Neural cell (in vitro differentiated cells): Measurements from ENCODE around the gene RIC3. TPM values are rescaled to one million over a fixed set of nuclear protein-coding genes. Genes with fewer than 3 reads are reported as not detected.

Source experiments
- H2AFZ ChIP-seq: fragments of 200-600, 300-800 bp; sonication (generic), shearing (Covaris generic); 2 replicates; pipeline ENCODE4 v1.6.0; 2014; ENCODE audit warnings: low read depth, mild to moderate bottlenecking, antibody characterized with exemption, low read length, moderate library complexity
- H3F3A ChIP-seq: fragments of 200-600 bp; shearing (Covaris generic); 2 replicates; pipeline ENCODE4 v1.6.1; 2016; ENCODE audit warnings: mild to moderate bottlenecking, moderate library complexity, mixed read lengths, antibody characterized with exemption, low read length; ENCODE audit not compliant: insufficient read depth, poor library complexity, severe bottlenecking
- H3K27ac ChIP-seq: fragments of 200-600, 300-800 bp; sonication (generic), shearing (Covaris generic); 2 replicates; pipeline ENCODE4 v1.5.1; 2014; ENCODE audit warnings: mild to moderate bottlenecking, low read length, moderate library complexity
- H3K27me3 ChIP-seq: fragments of 300-800, 200-600 bp; sonication (generic), shearing (Covaris generic); 2 replicates; pipeline ENCODE4 v1.6.0; 2014; ENCODE audit warnings: mild to moderate bottlenecking, low read depth, low read length, moderate library complexity; ENCODE audit not compliant: insufficient read depth
- H3K36me3 ChIP-seq: fragments of 300-800, 200-600 bp; sonication (generic), shearing (Covaris generic); 2 replicates; pipeline ENCODE4 v1.5.1; 2014; ENCODE audit warnings: mild to moderate bottlenecking, antibody characterized with exemption, low read length, moderate library complexity; ENCODE audit not compliant: insufficient read depth
- H3K4me2 ChIP-seq: fragments of 300-800, 200-600 bp; sonication (generic), shearing (Covaris generic); 2 replicates; pipeline ENCODE4 v1.6.0; 2014; ENCODE audit warnings: mild to moderate bottlenecking, low read length
- H3K4me3 ChIP-seq: fragments of 300-800, 200-600 bp; sonication (generic), shearing (Covaris generic); 2 replicates; pipeline ENCODE4 v1.5.1; 2014; ENCODE audit warnings: mild to moderate bottlenecking, low read length, moderate library complexity
- H3K79me2 ChIP-seq: fragments of 200-600 bp; shearing (Covaris generic); replicated peaks from 2 replicates; pipeline ENCODE4 v1.6.0; 2014; ENCODE audit warnings: mild to moderate bottlenecking, low read length, moderate library complexity; ENCODE audit not compliant: insufficient read depth
- H3K9ac ChIP-seq: fragments of 300-800, 200-600 bp; sonication (generic), shearing (Covaris generic); 2 replicates; pipeline ENCODE4 v1.6.1; 2016; ENCODE audit warnings: mild to moderate bottlenecking, low read length, mixed read lengths
- H3K9me2 ChIP-seq: fragments of 200-600 bp; shearing (Covaris generic); 2 replicates; pipeline ENCODE4 v1.6.1; 2016; ENCODE audit warnings: mild to moderate bottlenecking, low read length, mixed read lengths; ENCODE audit not compliant: insufficient read depth
- H3K9me3 ChIP-seq: fragments of 200-600, 300-800 bp; sonication (generic), shearing (Covaris generic); 2 replicates; pipeline ENCODE4 v1.6.1; 2016; ENCODE audit warnings: mild to moderate bottlenecking, mixed run types, low read length, moderate library complexity, mixed read lengths
- H4K20me1 ChIP-seq: fragments of 200-600 bp; shearing (Covaris generic); 2 replicates; pipeline ENCODE4 v1.6.1; 2016; ENCODE audit warnings: mild to moderate bottlenecking, mixed run types; ENCODE audit not compliant: insufficient read depth
- CTCF ChIP-seq: fragments of 450-650 bp; IDR thresholded peaks from 2 replicates; pipeline ENCODE4 v1.5.1; 2014; ENCODE audit warnings: antibody characterized with exemption, mild to moderate bottlenecking, moderate library complexity; ENCODE audit not compliant: poor library complexity, severe bottlenecking
- EP300 ChIP-seq: fragments of 450-650 bp; conservative IDR thresholded peaks from 2 replicates; pipeline ENCODE4 v1.6.1; 2014; ENCODE audit warnings: antibody characterized with exemption, mild to moderate bottlenecking, moderate library complexity; ENCODE audit not compliant: poor library complexity, severe bottlenecking
- EZH2 ChIP-seq: fragments of 200-600, 300-800 bp; shearing (Covaris generic), sonication (generic); IDR thresholded peaks from 2 replicates; pipeline ENCODE4 v1.6.1; 2014; ENCODE audit warnings: antibody characterized with exemption, low read length, borderline replicate concordance, mild to moderate bottlenecking; ENCODE audit not compliant: insufficient read depth, poor library complexity, severe bottlenecking
- MXI1 ChIP-seq: fragments of 450-650 bp; conservative IDR thresholded peaks from 2 replicates; pipeline ENCODE4 v1.6.1; 2014; ENCODE audit warnings: antibody characterized with exemption, mild to moderate bottlenecking; ENCODE audit not compliant: poor library complexity, severe bottlenecking
- POLR2AphosphoS5 ChIP-seq: IDR thresholded peaks from 2 replicates; pipeline ENCODE4 v1.6.1; 2012
- RAD21 ChIP-seq: fragments of 450-650 bp; conservative IDR thresholded peaks from 2 replicates; pipeline ENCODE4 v1.6.1; 2014; ENCODE audit warnings: antibody characterized with exemption, mild to moderate bottlenecking, moderate library complexity
- REST ChIP-seq: IDR thresholded peaks from 2 replicates; pipeline ENCODE4 v1.6.1; 2012; ENCODE audit warnings: borderline replicate concordance
- SMC3 ChIP-seq: fragments of 450-650 bp; conservative IDR thresholded peaks from 2 replicates; pipeline ENCODE4 v1.6.1; 2014; ENCODE audit warnings: antibody characterized with exemption, mild to moderate bottlenecking, moderate library complexity; ENCODE audit not compliant: poor library complexity
- TAF1 ChIP-seq: IDR thresholded peaks from 2 replicates; pipeline ENCODE4 v1.6.1; 2012; ENCODE audit warnings: low read depth
- polyA plus RNA-seq: library from polyadenylated mRNA; depleted of rRNA; stranded (reverse); fragments of >200 nt; gene quantifications from 2 replicates; pipeline ENCODE4 v1.2.3, GENCODE V29; 2014

The RIC3 gene
- polyA plus RNA-seq, 1 donor from 2014 or later, result 94.5 TPM

GRCh38 chr11:8086001-8086479 lies 82.8 kb downstream of the RIC3 start:
- Histone ChIP-seq H3F3A (peaks cover 3% of the 10 kb centered on the region), H3K27ac (peak overlapping the region; percentile 15), H3K36me3 (no peaks in the 10 kb centered on the region), H3K79me2 (peaks cover 58% of the 10 kb centered on the region), H4K20me1 (peaks cover under 1% of the 10 kb centered on the region), H3K4me2 (peak overlapping the region; percentile 4), H2AFZ (no peak overlapping the region), H3K4me3 (peak overlapping the region; percentile 88), H3K9me2 (no peaks in the 10 kb centered on the region), H3K9ac (peak overlapping the region; percentile 5), H3K27me3 (no peaks in the 10 kb centered on the region), H3K9me3 (no peaks in the 10 kb centered on the region)
- TF ChIP-seq TAF1 (no peak), RAD21 (no peak), EZH2 (no peak), CTCF (no peak), SMC3 (no peak), EP300 (no peak), POLR2AphosphoS5 (no peak), REST (no peak), MXI1 (no peak)

- Histone ChIP-seq H3F3A (peaks cover 3% of the 10 kb centered on the region), H4K20me1 (no peaks in the 10 kb centered on the region), H3K4me3 (peak overlapping the region; percentile 88), H3K79me2 (peaks cover 58% of the 10 kb centered on the region), H3K9me3 (no peaks in the 10 kb centered on the region), H3K27me3 (no peaks in the 10 kb centered on the region), H3K4me2 (no peak overlapping the region), H3K9me2 (no peaks in the 10 kb centered on the region), H3K9ac (no peak overlapping the region), H3K36me3 (no peaks in the 10 kb centered on the region), H3K27ac (peak overlapping the region; percentile 91), H2AFZ (no peak overlapping the region)
- no peak for TF ChIP-seq POLR2AphosphoS5
- no peak for TF ChIP-seq EZH2
- TF ChIP-seq SMC3, result no peak
- no peak for TF ChIP-seq MXI1
- no peak for TF ChIP-seq TAF1
- no peak for TF ChIP-seq RAD21
- no peak for TF ChIP-seq REST
- no peak for TF ChIP-seq EP300
- TF ChIP-seq CTCF, result no peak
Observed at GRCh38 chr11:8085011-8085645, 83.7 kb downstream of the RIC3 start.
